HG03025 (cell line): ENCODE results near the gene MYBPC2.
"Not testable (repeated sequence)": the region's sequence is repeated elsewhere in the genome, so short reads cannot be mapped to it uniquely, and the experiment has no call there.

Source experiments
- ATAC-seq: cut with Tn5 transposase; IDR thresholded peaks from one replicate; pipeline ENCODE4 v1.9.1; 2021; ENCODE audit warnings: mild to moderate bottlenecking, moderate library complexity; ENCODE audit not compliant: unreplicated experiment, low FRiP score

Gene MYBPC2

GRCh38 chr19:50425581-50425980 lies 7.1 kb upstream of the MYBPC2 start:
- no peak for ATAC-seq

GRCh38 chr19:50427318-50427925 lies 5.3 kb upstream of the MYBPC2 start:
- ATAC-seq, result no peak

- ATAC-seq, result no peak
These were observed 4.7 kb upstream of the MYBPC2 start for GRCh38 chr19:50427997-50428425.

- ATAC-seq, result no peak
These were observed 3.8 kb upstream of the MYBPC2 start for GRCh38 chr19:50428772-50429463.

- ATAC-seq, result no peak
These were observed 1.8 kb upstream of the MYBPC2 start for GRCh38 chr19:50430888-50431342.

- ATAC-seq, result peak; percentile 72
These were observed 1.1 kb upstream of the MYBPC2 start for GRCh38 chr19:50431343-50432220.

- ATAC-seq, result no peak
These were observed 799 bp downstream of the MYBPC2 start for GRCh38 chr19:50433201-50434180.

GRCh38 chr19:50434525-50434924 lies 1.8 kb downstream of the MYBPC2 start:
- no peak for ATAC-seq

GRCh38 chr19:50435221-50435620 lies 2.5 kb downstream of the MYBPC2 start:
- no peak for ATAC-seq

- ATAC-seq, result no peak
These were observed 2.9 kb downstream of the MYBPC2 start for GRCh38 chr19:50435627-50436026.

- no peak for ATAC-seq
These were observed 5.3 kb downstream of the MYBPC2 start for GRCh38 chr19:50437862-50438449.

- not testable (repeated sequence) for ATAC-seq
These were observed 6.4 kb downstream of the MYBPC2 start for GRCh38 chr19:50439130-50439529.

- ATAC-seq, result no peak
These were observed 11.4 kb downstream of the MYBPC2 start for GRCh38 chr19:50444059-50444458.

- no peak for ATAC-seq
These were observed 14.4 kb downstream of the MYBPC2 start for GRCh38 chr19:50447053-50447452.

GRCh38 chr19:50447750-50448149 lies 15.1 kb downstream of the MYBPC2 start:
- no peak for ATAC-seq

GRCh38 chr19:50449236-50449899 lies 16.7 kb downstream of the MYBPC2 start:
- no peak for ATAC-seq

GRCh38 chr19:50450369-50451222 lies 17.9 kb downstream of the MYBPC2 start:
- no peak for ATAC-seq

GRCh38 chr19:50451223-50451534 lies 18.5 kb downstream of the MYBPC2 start:
- ATAC-seq, result no peak
